ENCODE data around the gene FEN1. TPM values are rescaled to one million over a fixed set of nuclear protein-coding genes. Genes with fewer than 3 reads are reported as not detected.
A peak's percentile ranks its signal among the peaks of the same experiment; 100 is the strongest.

The FEN1 gene
- total and polyA plus RNA-seq, 2 of the 8 experiments (the other 6 are each of a cell fraction or from before 2014, with no cell fraction given): 52.6 to 86.1 TPM

DNA sequence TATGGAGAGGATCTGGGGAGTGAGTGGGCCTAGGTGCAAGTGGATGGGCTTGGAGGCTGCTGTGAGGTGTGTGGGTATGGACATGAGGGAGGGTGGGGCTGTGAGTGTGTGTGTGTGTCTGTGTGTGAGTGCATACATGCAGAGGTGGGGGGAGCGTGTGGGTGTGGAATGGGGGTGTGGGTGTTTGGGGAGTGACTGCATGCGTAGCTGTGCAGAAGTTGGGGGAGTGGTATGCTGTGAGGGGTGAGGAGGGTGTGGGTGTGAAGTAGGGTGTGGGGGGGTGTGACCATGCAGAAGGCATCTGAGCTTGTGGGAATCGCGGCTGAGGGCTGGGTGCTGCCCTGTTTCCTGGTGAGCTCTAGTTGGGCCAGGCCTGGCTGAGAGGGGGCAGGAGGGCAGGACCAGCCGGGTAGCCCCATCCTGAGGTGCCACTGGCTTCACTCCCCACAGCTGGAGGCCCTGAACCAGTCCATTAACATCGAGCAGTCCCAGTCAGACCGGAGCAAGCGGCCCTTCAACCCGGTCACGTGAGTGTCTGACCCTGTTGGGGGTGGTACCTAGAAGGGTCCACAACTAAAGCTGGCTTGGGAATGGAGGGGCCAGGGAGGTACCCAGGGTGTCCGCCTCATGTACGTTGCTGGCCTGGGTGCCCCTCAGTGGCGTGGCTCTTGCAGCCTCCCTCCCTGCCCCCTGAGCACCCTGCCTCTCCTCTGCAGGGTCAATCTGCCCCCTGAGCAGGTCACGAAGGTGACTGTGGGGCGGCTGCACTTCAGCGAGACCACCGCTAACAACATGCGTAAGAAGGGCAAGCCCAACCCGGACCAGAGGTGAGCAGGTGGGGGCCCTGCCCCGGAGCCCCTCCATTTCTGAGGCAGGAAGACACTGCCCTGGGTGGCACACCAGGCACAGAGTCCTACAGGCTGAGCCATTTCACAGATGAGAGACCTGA lies 16.8 kb upstream of the FEN1 start:
- Histone ChIP-seq H4K5ac (ENCODE audit: insufficient read length, low read depth, low read length) (no peak overlapping the region), H3K36me3 (ENCODE audit: control insufficient read depth in 2 of 4, insufficient read depth in 4 of 4, low read length in 3 of 4) (no peaks in the 10 kb centered on the region), H3K4me3 (ENCODE audit: extremely low read depth in 1 of 4, insufficient read depth in 2 of 4, low read depth in 3 of 4, low read length in 4 of 4) (no peak overlapping the region), H3K14ac (ENCODE audit: insufficient read length) (no peak overlapping the region), H2BK120ac (replicated peaks; ENCODE audit: low read depth, low read length) (no peak overlapping the region), H2AFZ (ENCODE audit: low read length) (no peak overlapping the region), H4K20me1 (replicated peaks in 1 of 2; ENCODE audit: control insufficient read depth in 1 of 2, insufficient read depth in 2 of 2, low read length in 2 of 2) (no peaks in the 10 kb centered on the region), H4K91ac (replicated peaks; ENCODE audit: insufficient read length, low read length) (no peak overlapping the region), H2BK5ac (ENCODE audit: low read depth, low read length) (0 out of 2 replicates have a peak overlapping the region, but pooled peaks have one; percentile 21), H3K4me2 (ENCODE audit: insufficient read depth in 1 of 2, low read depth in 2 of 2, low read length in 2 of 2) (no peak overlapping the region), H3K23ac (ENCODE audit: insufficient read length) (no peak overlapping the region), H3K79me2 (ENCODE audit: control insufficient read depth in 1 of 2, insufficient read depth in 2 of 2, low read length in 2 of 2) (no peaks in the 10 kb centered on the region), H3K4ac (replicated peaks; ENCODE audit: insufficient read length, low read depth, low read length) (no peak overlapping the region), H3K27ac (ENCODE audit: low read depth, low read length) (no peak overlapping the region), H3K4me1 (replicated peaks in 1 of 4; ENCODE audit: control insufficient read depth in 3 of 4, insufficient read depth in 4 of 4, low read length in 3 of 4) (peaks cover 0 to 19% (median 10%) of the 10 kb centered on the region in 4 experiments; a peak in 6 of 7 replicates), H2AK5ac (ENCODE audit: low read depth, low read length) (no peak overlapping the region), H3K56ac (replicated peaks; ENCODE audit: insufficient read length, low read depth, low read length) (no peak overlapping the region), H3K18ac (ENCODE audit: extremely low read depth, low read length) (no peak overlapping the region), H4K8ac (ENCODE audit: extremely low read depth, insufficient read depth, low read length) (no peak overlapping the region), H3K79me1 (ENCODE audit: low read depth, low read length) (no peaks in the 10 kb centered on the region), H3K23me2 (ENCODE audit: low read depth, low read length) (no peaks in the 10 kb centered on the region), H3K9ac (replicated peaks in 1 of 4; ENCODE audit: extremely low read depth in 1 of 4, low read depth in 3 of 4, low read length in 3 of 4) (no peak overlapping the region), H3K9me3 (ENCODE audit: insufficient read depth in 2 of 2, low read depth in 1 of 2, low read length in 1 of 2) (no peaks in the 10 kb centered on the region), H2BK20ac (ENCODE audit: low read length) (no peak overlapping the region), H2BK12ac (ENCODE audit: low read depth, low read length) (peak overlapping the region; percentile 42; the same call in 1 of the 2 replicates), H3K27me3 (replicated peaks in 1 of 4; ENCODE audit: control insufficient read depth in 3 of 4, extremely low read depth in 1 of 4, insufficient read depth in 3 of 4, low read length in 3 of 4) (no peaks in the 10 kb centered on the region; a peak in 1 of 7 replicates), H2BK15ac (ENCODE audit: low read length) (no peak overlapping the region)
- WGBS, 2 experiments (ENCODE audit: extremely low coverage in 1 of 2, insufficient coverage in 1 of 2, insufficient read length in 1 of 2, insufficient replicate concordance in 2 of 2, low coverage in 1 of 2, low lambda C conversion rate in 2 of 2, missing lambda C conversion rate in 1 of 2): 89% methylated on average over 20 of the region's 20 CpGs; no CpG with 5 or more reads in 1 of the 2 experiments
- CTCF ChIA-PET (ENCODE audit: partially characterized antibody): interaction anchor here (0.7 to 7.2 kb wide), 19 partner anchors 8 to 94 kb away, joined by 3 to 52 read pairs (median 4); partner anchors contain the start of genes FEN1, MYRF and TMEM258
- DNase-seq (ENCODE audit: low read depth in 1 of 2, low spot score in 2 of 2) (no peak), FAIRE-seq (no peak)
- POLR2A ChIA-PET (ENCODE audit: partially characterized antibody): interaction anchor here (0.7 to 4.0 kb wide), 4 partner anchors 9 to 22 kb away, joined by 3 to 16 read pairs (median 5); no protein-coding TSS in a partner anchor
- TF ChIP-seq PHF8 (conservative IDR thresholded peaks at IDR 0.05; ENCODE audit: low read depth, low read length) (no peak), BCL11A (IDR thresholded peaks at IDR 0.05; ENCODE audit: low read depth in 2 of 2, low read length in 2 of 2) (no peak), GABPA (IDR thresholded peaks at IDR 0.05; ENCODE audit: borderline replicate concordance, insufficient read depth, low read length) (no peak), BRCA1 (IDR thresholded peaks at IDR 0.05; ENCODE audit: low read depth, low read length) (no peak), EP300 (IDR thresholded peaks at IDR 0.05; ENCODE audit: borderline replicate concordance in 1 of 2, low read depth in 2 of 2, low read length in 2 of 2) (no peak), RNF2 (IDR thresholded peaks at IDR 0.05; ENCODE audit: borderline replicate concordance, low read depth, low read length, missing control alignments, poor library complexity, severe bottlenecking) (no peak), TAF7 (optimal IDR thresholded peaks at IDR 0.05; ENCODE audit: borderline replicate concordance, low read depth, low read length) (no peak)
